ENCODE measurements around the gene ELK4. TPM values are rescaled to one million over a fixed set of nuclear protein-coding genes. Genes with fewer than 3 reads are reported as not detected.

Gene ELK4
- polyA plus RNA-seq, 3 donors, result 1.4 to 9.0 (median 2.6) TPM

DNA sequence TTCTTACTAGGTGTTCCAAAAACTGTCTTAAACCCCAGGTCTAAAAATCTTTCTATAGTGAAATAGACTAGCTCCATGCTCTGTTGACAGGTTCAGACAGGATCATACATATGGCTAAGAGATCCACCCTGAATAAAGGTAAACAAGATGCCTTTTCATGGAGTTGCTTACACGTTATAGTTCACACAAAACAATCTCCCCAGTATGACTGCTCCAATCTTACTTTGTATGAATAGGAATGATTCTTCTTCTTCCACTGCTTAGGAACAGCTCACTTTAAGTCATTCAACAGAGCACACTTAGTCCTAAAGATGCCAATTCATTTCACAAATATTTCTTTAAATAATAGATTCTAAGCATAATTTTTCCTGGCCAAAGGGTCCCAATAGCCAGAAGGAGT lies 16.0 kb downstream of the ELK4 start:
- peaks cover 21% of the 10 kb centered on the region for H3K79me2 ChIP-seq (ENCODE audit: insufficient read depth, low read length)
- H3K9ac ChIP-seq (ENCODE audit: insufficient read depth, low read length, poor library complexity, severe bottlenecking), result no peak overlapping the region
- Mint-ChIP-seq H3K36me3 (peaks cover 80 to 95% of the 10 kb centered on the region in 2 donors), H3K27ac (no peak overlapping the region), H3K9me3 (no peaks in the 10 kb centered on the region), H3K27me3 (ENCODE audit: low read depth in 3 of 3) (no peaks in the 10 kb centered on the region), H3K4me1 (peaks cover 9% of the 10 kb centered on the region), H3K4me3 (no peak overlapping the region)
- H3K4me3 ChIP-seq (replicated peaks in 1 of 3; ENCODE audit: low read depth in 2 of 3, low read length in 3 of 3), result no peak overlapping the region
- no peaks in the 10 kb centered on the region for H3K9me3 ChIP-seq (replicated peaks in 1 of 2; ENCODE audit: control insufficient read depth in 1 of 2, insufficient read depth in 1 of 2, low read length in 2 of 2)
- no peaks in the 10 kb centered on the region for H3K27me3 ChIP-seq (ENCODE audit: control insufficient read depth in 2 of 2, insufficient read depth in 2 of 2, low read length in 2 of 2)
- intact Hi-C loops (cut with micrococcal nuclease), result no loop called here
- H3K4me1 ChIP-seq (ENCODE audit: control insufficient read depth in 1 of 2, insufficient read depth in 2 of 2, low read length in 2 of 2), result peaks cover 4 to 9% of the 10 kb centered on the region in 2 donors
- no peak overlapping the region for H3K4me2 ChIP-seq (replicated peaks; ENCODE audit: extremely low read depth, low read length, poor library complexity, severe bottlenecking)
- peaks cover 83 to 92% of the 10 kb centered on the region in 2 donors for H3K36me3 ChIP-seq (replicated peaks in 1 of 2; ENCODE audit: control insufficient read depth in 1 of 2, insufficient read depth in 2 of 2, low read length in 2 of 2)
- no CpG with 5 or more reads among the region's 1 CpG for WGBS (ENCODE audit: insufficient coverage)
- no peak overlapping the region for H3K27ac ChIP-seq (ENCODE audit: low read depth in 1 of 2, low read length in 2 of 2)
- H2AFZ ChIP-seq (ENCODE audit: insufficient read depth, low read depth, low read length, poor library complexity, severe bottlenecking), result no peak overlapping the region
- DNase-seq, result no peak
- TF ChIP-seq, protein P1, sequence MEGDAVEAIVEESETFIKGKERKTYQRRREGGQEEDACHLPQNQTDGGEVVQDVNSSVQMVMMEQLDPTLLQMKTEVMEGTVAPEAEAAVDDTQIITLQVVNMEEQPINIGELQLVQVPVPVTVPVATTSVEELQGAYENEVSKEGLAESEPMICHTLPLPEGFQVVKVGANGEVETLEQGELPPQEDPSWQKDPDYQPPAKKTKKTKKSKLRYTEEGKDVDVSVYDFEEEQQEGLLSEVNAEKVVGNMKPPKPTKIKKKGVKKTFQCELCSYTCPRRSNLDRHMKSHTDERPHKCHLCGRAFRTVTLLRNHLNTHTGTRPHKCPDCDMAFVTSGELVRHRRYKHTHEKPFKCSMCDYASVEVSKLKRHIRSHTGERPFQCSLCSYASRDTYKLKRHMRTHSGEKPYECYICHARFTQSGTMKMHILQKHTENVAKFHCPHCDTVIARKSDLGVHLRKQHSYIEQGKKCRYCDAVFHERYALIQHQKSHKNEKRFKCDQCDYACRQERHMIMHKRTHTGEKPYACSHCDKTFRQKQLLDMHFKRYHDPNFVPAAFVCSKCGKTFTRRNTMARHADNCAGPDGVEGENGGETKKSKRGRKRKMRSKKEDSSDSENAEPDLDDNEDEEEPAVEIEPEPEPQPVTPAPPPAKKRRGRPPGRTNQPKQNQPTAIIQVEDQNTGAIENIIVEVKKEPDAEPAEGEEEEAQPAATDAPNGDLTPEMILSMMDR (IDR thresholded peaks at IDR 0.05), result no peak
- peaks cover 38% of the 10 kb centered on the region for H4K20me1 ChIP-seq (ENCODE audit: insufficient read depth, low read length)

DNA sequence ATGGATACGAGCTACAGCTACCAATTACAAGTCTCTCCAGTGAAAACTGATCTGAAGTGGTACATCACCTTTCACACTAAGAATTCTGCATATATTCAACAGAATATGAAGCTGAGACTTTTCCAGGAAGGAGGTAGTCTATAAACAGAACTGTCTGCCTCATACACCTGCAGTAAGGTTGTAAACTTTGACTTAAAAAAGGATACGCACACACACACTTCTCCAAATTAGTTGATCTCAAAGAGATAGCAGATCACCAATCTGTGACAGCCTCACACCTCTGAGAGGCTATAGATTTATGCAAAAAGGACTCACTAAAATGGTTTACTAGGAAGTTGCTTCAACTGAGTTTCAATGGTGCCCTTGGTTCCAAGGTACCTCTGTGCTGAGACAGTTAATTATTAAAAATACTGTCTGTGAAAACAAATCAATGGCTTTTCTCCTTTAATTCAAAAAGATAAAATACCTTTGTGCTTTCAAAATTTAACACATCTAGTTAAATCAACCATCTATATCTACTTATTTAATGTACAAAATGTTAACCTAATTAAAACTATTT lies 17.9 kb downstream of the ELK4 start:
- H3K4me3 ChIP-seq (replicated peaks in 1 of 3; ENCODE audit: low read depth in 2 of 3, low read length in 3 of 3), result no peak overlapping the region
- Mint-ChIP-seq H3K27me3 (ENCODE audit: low read depth in 3 of 3) (no peaks in the 10 kb centered on the region), H3K4me3 (no peak overlapping the region), H3K36me3 (peaks cover 78 to 91% of the 10 kb centered on the region in 2 donors), H3K27ac (no peak overlapping the region), H3K9me3 (no peaks in the 10 kb centered on the region), H3K4me1 (peaks cover 12% of the 10 kb centered on the region)
- no peak overlapping the region for H3K9ac ChIP-seq (ENCODE audit: insufficient read depth, low read length, poor library complexity, severe bottlenecking)
- H3K4me1 ChIP-seq (ENCODE audit: control insufficient read depth in 1 of 2, insufficient read depth in 2 of 2, low read length in 2 of 2), result peaks cover 4 to 11% of the 10 kb centered on the region in 2 donors
- peaks cover 73 to 90% of the 10 kb centered on the region in 2 donors for H3K36me3 ChIP-seq (replicated peaks in 1 of 2; ENCODE audit: control insufficient read depth in 1 of 2, insufficient read depth in 2 of 2, low read length in 2 of 2)
- DNase-seq, result no peak
- intact Hi-C loops (cut with micrococcal nuclease), result no loop called here
- no peaks in the 10 kb centered on the region for H3K27me3 ChIP-seq (ENCODE audit: control insufficient read depth in 2 of 2, insufficient read depth in 2 of 2, low read length in 2 of 2)
- no peaks in the 10 kb centered on the region for H3K9me3 ChIP-seq (replicated peaks in 1 of 2; ENCODE audit: control insufficient read depth in 1 of 2, insufficient read depth in 1 of 2, low read length in 2 of 2)
- peaks cover 40% of the 10 kb centered on the region for H4K20me1 ChIP-seq (ENCODE audit: insufficient read depth, low read length)
- no peak overlapping the region for H3K4me2 ChIP-seq (replicated peaks; ENCODE audit: extremely low read depth, low read length, poor library complexity, severe bottlenecking)
- peaks cover 20% of the 10 kb centered on the region for H3K79me2 ChIP-seq (ENCODE audit: insufficient read depth, low read length)
- TF ChIP-seq, protein P1 (IDR thresholded peaks at IDR 0.05), result no peak
- WGBS (ENCODE audit: insufficient coverage), result no CpG with 5 or more reads among the region's 2 CpGs
- no peak overlapping the region for H3K27ac ChIP-seq (ENCODE audit: low read depth in 1 of 2, low read length in 2 of 2)
- H2AFZ ChIP-seq (ENCODE audit: insufficient read depth, low read depth, low read length, poor library complexity, severe bottlenecking), result no peak overlapping the region

Measured in CD14-positive monocyte (primary cell).